Common myeloid progenitor, CD34-positive (primary cell): ENCODE measurements around the gene HHIPL1.
A peak's percentile ranks its signal among the peaks of the same experiment; 100 is the strongest.

Source experiments
- CTCF ChIA-PET: fragments of 350-600 bp; sonication (Branson Sonifier 250); formaldehyde crosslinking; loops from one replicate; lab custom pipeline; 2021; ENCODE audit warnings: antibody characterized with exemption; lab: Charles Lee
- POLR2A ChIA-PET: fragments of 350-600 bp; sonication (Branson Sonifier 250); formaldehyde crosslinking; loops from one replicate; lab custom pipeline; 2021; ENCODE audit warnings: antibody characterized with exemption; lab: Charles Lee
- DNase-seq, 3 donors: peaks; one replicate each; pipeline versions ENCODE4 v3.0.0 to v3.0.0-alpha.2; 2013
- H3K27ac ChIP-seq, 2 experiments: 1 replicate in 1 of 2; 2 replicates in 1 of 2; pipeline ENCODE4 v1.7.0; 2013; ENCODE audit warnings: inconsistent platforms in 2 of 2, low read length in 2 of 2, mild to moderate bottlenecking in 2 of 2, low read depth in 1 of 2, moderate library complexity in 1 of 2; ENCODE audit not compliant: severe bottlenecking in 2 of 2, insufficient read depth in 1 of 2, poor library complexity in 1 of 2
- H3K27me3 ChIP-seq, 5 experiments: replicated peaks in 2 of 5; 1 replicate in 3 of 5; 2 replicates in 2 of 5; pipeline versions ENCODE4 v1.6.1 to v1.7.0; 2013; ENCODE audit warnings: low read length in 4 of 5, mild to moderate bottlenecking in 2 of 5, moderate library complexity in 2 of 5, inconsistent platforms in 1 of 5; ENCODE audit not compliant: insufficient read depth in 5 of 5, control insufficient read depth in 4 of 5
- H3K36me3 ChIP-seq, 4 experiments: 1 replicate in 2 of 4; 2 replicates in 2 of 4; pipeline versions ENCODE4 v1.6.1 to v1.7.0; 2013; ENCODE audit warnings: low read length in 3 of 4, control low read depth in 1 of 4, mild to moderate bottlenecking in 1 of 4; ENCODE audit not compliant: control insufficient read depth in 4 of 4, insufficient read depth in 4 of 4
- H3K4me1 ChIP-seq, 4 experiments: 1 replicate in 3 of 4; 2 replicates in 1 of 4; pipeline versions ENCODE4 v1.6.1 to v1.7.1; 2013; ENCODE audit warnings: low read length in 3 of 4, mild to moderate bottlenecking in 3 of 4, control low read depth in 1 of 4, inconsistent platforms in 1 of 4, moderate library complexity in 1 of 4; ENCODE audit not compliant: control insufficient read depth in 4 of 4, insufficient read depth in 4 of 4; ENCODE audit errors: control extremely low read depth in 1 of 4
- H3K4me3 ChIP-seq, 7 experiments: 1 replicate in 4 of 7; 2 replicates in 3 of 7; pipeline versions ENCODE4 v1.5.1 to v1.7.0; 2013; ENCODE audit warnings: mild to moderate bottlenecking in 7 of 7, low read length in 6 of 7, moderate library complexity in 6 of 7, inconsistent platforms in 2 of 7, low read depth in 2 of 7, control low read depth in 1 of 7; ENCODE audit not compliant: insufficient read depth in 4 of 7, control insufficient read depth in 1 of 7; ENCODE audit errors: extremely low read depth in 1 of 7
- H3K9me3 ChIP-seq, 5 experiments: 1 replicate in 4 of 5; 2 replicates in 1 of 5; pipeline versions ENCODE4 v1.6.1 to v1.7.1; 2013; ENCODE audit warnings: low read length in 4 of 5, mild to moderate bottlenecking in 2 of 5, inconsistent platforms in 1 of 5, low read depth in 1 of 5, moderate library complexity in 1 of 5; ENCODE audit not compliant: control insufficient read depth in 4 of 5, insufficient read depth in 2 of 5; ENCODE audit errors: control extremely low read depth in 1 of 5
- WGBS: methylation state at CpG from one replicate; pipeline ENCODE4 v1.1.5; 2013; ENCODE audit not compliant: insufficient coverage; 5-methylcytosine and 5-hydroxymethylcytosine counted together

HHIPL1 gene

GRCh38 chr14:99679111-99679510 is 34.2 kb downstream of the HHIPL1 start:
- no peaks in the 10 kb centered on the region for H3K36me3 ChIP-seq
- CTCF ChIA-PET = interaction anchor here (0.6 to 1.9 kb wide), 5 partner anchors 10 to 207 kb away, joined by 3 to 7 read pairs (median 4); no protein-coding TSS in a partner anchor
- no peak overlapping the region for H3K4me3 ChIP-seq
- no peak for DNase-seq
- WGBS = 100% methylated on average over 2 of the region's 2 CpGs
- peaks cover 0 to 24% (median 9%) of the 10 kb centered on the region in 5 experiments for H3K9me3 ChIP-seq
- POLR2A ChIA-PET = interaction anchor here (0.6 kb wide), 1 partner anchor 267 kb away, joined by 3 read pairs; no protein-coding TSS in a partner anchor
- H3K27ac ChIP-seq = no peak overlapping the region
- H3K4me1 ChIP-seq = peaks cover 0 to 10% (median 8%) of the 10 kb centered on the region in 4 experiments
- H3K27me3 ChIP-seq = peaks cover 0 to 47% (median 6%) of the 10 kb centered on the region in 5 experiments

- ChIA-PET POLR2A (interaction anchor here (0.6 kb wide), 1 partner anchor 266 kb away, joined by 3 read pairs; no protein-coding TSS in a partner anchor), CTCF (interaction anchor here (1.3 to 1.9 kb wide), 5 partner anchors 10 to 206 kb away, joined by 3 to 7 read pairs (median 4); no protein-coding TSS in a partner anchor)
These were observed 34.6 kb downstream of the HHIPL1 start for GRCh38 chr14:99679543-99679942.

GRCh38 chr14:99679996-99680395 is 35.1 kb downstream of the HHIPL1 start:
- Histone ChIP-seq H3K4me3 (no peak overlapping the region), H3K4me1 (peaks cover 0 to 15% (median 13%) of the 10 kb centered on the region in 4 experiments), H3K36me3 (no peaks in the 10 kb centered on the region), H3K27ac (no peak overlapping the region), H3K9me3 (peaks cover 0 to 24% (median 9%) of the 10 kb centered on the region in 5 experiments), H3K27me3 (peaks cover 0 to 45% (median 3%) of the 10 kb centered on the region in 5 experiments)
- 100% methylated on average over 1 of the region's 5 CpGs for WGBS
- DNase-seq = no peak
- CTCF ChIA-PET = interaction anchor here (1.4 to 1.9 kb wide), 4 partner anchors 9 to 267 kb away, joined by 3 to 7 read pairs (median 4); no protein-coding TSS in a partner anchor
- POLR2A ChIA-PET = no interaction called here

More at GRCh38 chr14:99679543-99679942, 34.6 kb downstream of the HHIPL1 start:
- WGBS = 91% methylated on average over 8 of the region's 8 CpGs
- Histone ChIP-seq H3K9me3 (peaks cover 0 to 24% (median 9%) of the 10 kb centered on the region in 5 experiments), H3K27me3 (peaks cover 0 to 44% (median 4%) of the 10 kb centered on the region in 5 experiments), H3K4me1 (peaks cover 0 to 13% (median 11%) of the 10 kb centered on the region in 4 experiments), H3K27ac (no peak overlapping the region), H3K4me3 (no peak overlapping the region), H3K36me3 (no peaks in the 10 kb centered on the region)
- DNase-seq = no peak

GRCh38 chr14:99681101-99681831 is 36.3 kb downstream of the HHIPL1 start:
- H3K36me3 ChIP-seq = no peaks in the 10 kb centered on the region
- no peak overlapping the region for H3K4me3 ChIP-seq
- CTCF ChIA-PET = interaction anchor here (1.4 to 1.9 kb wide), 3 partner anchors 16 to 265 kb away, joined by 3 to 6 read pairs (median 3); no protein-coding TSS in a partner anchor
- 97% methylated on average over 11 of the region's 12 CpGs for WGBS
- H3K27me3 ChIP-seq = peaks cover 0 to 45% (median 6%) of the 10 kb centered on the region in 5 experiments
- DNase-seq = no peak
- peaks cover 0 to 24% (median 9%) of the 10 kb centered on the region in 5 experiments for H3K9me3 ChIP-seq
- POLR2A ChIA-PET = no interaction called here
- H3K4me1 ChIP-seq = peaks cover 0 to 15% (median 13%) of the 10 kb centered on the region in 4 experiments
- H3K27ac ChIP-seq = no peak overlapping the region

- POLR2A ChIA-PET = no interaction called here
- no peak overlapping the region for H3K27ac ChIP-seq
- CTCF ChIA-PET = no interaction called here
- no peaks in the 10 kb centered on the region for H3K36me3 ChIP-seq
- DNase-seq = no peak
- H3K27me3 ChIP-seq = peaks cover 0 to 45% (median 7%) of the 10 kb centered on the region in 5 experiments
- H3K4me1 ChIP-seq = peaks cover 0 to 18% (median 13%) of the 10 kb centered on the region in 4 experiments
- WGBS = 98% methylated on average over 8 of the region's 11 CpGs
- peaks cover 0 to 23% (median 9%) of the 10 kb centered on the region in 5 experiments for H3K9me3 ChIP-seq
- no peak overlapping the region for H3K4me3 ChIP-seq
These were observed 36.9 kb downstream of the HHIPL1 start for GRCh38 chr14:99681832-99682148.

- H3K4me3 ChIP-seq = peak overlapping the region; percentile 83 to 94 (median 88)
- ChIA-PET POLR2A (no interaction called here), CTCF (interaction anchor here (0.6 to 1.2 kb wide), 5 partner anchors 10 to 202 kb away, joined by 3 to 5 read pairs (median 3); no protein-coding TSS in a partner anchor)
- H3K9me3 ChIP-seq = peaks cover 0 to 11% (median 3%) of the 10 kb centered on the region in 5 experiments
- WGBS = under 1% methylated on average over 41 of the region's 42 CpGs
- peak overlapping the region in 1 of 2 experiments; percentile 78 for H3K27ac ChIP-seq
- H3K36me3 ChIP-seq = no peaks in the 10 kb centered on the region
- DNase-seq = peak; percentile 62 to 81 (median 77)
- peaks cover 0 to 45% (median 11%) of the 10 kb centered on the region in 5 experiments for H3K27me3 ChIP-seq
- peaks cover 0 to 25% (median 13%) of the 10 kb centered on the region in 4 experiments for H3K4me1 ChIP-seq
These were observed 38.1 kb downstream of the HHIPL1 start for GRCh38 chr14:99682809-99683618.
